NCI-H146 treated with DMSO at 0.1 percent for 48 hours (cell line): Measurements from ENCODE around the gene NUFIP1.
"Not testable (repeated sequence)": the region's sequence is repeated elsewhere in the genome, so short reads cannot be mapped to it uniquely, and the experiment has no call there.

Experiments used
- DNase-seq: peaks from one replicate; lab custom pipeline; 2025; ENCODE audit not compliant: unreplicated experiment; lab: John Stamatoyannopoulos, UW

Gene NUFIP1

DNA sequence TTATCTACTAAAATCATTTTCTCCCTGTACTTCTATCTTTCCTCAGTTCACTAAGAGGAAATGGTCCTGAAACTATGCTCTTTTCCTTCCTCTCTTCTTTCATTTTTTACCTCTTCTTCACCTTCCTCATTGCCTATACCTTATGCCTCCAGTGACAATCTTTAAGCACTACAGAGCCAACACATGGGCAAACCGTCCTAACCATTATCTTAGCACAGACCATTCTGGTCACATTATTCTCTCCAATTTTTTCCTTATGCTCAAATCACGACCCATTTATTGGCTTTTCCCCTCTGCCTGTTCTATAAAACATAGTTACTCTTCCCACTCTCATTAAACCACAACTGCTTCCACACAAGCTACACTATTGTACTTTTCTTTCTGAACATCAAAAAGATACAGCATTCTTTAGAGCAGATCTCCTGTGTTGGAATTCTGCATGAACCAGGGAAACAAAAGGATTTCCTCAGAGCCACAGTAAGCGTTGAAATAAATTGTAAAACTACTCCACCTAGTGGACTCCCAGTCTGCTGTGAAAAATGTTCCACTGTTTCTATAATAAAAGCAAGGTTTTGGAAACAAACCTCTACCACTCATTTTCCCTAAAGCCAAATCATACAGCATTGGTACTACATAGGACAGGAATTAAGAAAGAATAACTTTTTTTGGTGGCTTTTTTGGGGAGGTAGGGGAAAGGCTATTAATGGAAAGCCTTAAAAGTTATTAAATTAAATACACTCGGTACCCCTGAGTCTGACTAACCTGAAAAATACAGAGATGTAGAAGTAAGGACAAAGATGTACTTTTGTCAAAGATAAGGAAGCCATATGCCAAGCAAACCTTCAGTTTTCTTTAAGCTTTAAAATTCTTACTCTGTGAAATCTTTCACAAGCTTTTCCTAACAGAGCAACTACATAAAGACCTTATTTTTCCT is 19.5 kb downstream of the NUFIP1 start:
- peak; percentile 37 for DNase-seq

- DNase-seq: no peak
Measured at GRCh38 chr13:44968434-44968815, 20.8 kb downstream of the NUFIP1 start.

DNA sequence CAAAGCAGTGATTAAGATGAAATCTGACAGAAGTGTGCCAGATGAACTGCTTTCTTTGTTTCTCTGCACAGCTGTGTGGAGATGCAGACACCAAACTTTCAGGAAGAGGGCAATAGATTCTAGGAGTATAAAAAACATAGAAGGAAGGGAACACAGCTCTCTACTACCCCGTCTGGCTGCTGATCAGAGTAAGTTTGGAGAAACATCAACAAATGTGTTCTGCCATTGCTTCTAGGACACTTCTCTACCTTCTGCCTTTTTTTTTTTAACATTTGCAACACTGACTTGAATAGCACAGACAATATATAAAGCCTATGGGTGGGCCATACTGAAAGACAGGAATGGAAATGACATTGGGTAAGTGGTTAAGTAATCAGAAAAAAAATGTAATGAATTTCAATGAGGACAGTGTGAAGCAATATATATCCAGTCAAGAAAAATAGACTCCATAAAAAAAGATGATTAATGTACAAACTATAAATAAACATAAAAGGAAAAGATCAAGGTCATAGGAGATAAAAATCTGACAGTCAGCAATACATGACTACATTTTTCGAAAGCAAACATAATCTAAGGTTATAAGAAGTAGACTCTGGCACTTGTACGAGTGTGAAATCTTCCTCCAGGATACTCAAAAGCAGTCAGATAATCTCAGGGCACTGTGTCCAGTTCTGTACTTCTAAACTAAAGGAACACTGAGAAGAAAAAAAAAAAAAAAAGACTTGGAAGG is 21.4 kb downstream of the NUFIP1 start:
- DNase-seq: no peak

GRCh38 chr13:44961997-44962396 is 27.3 kb downstream of the NUFIP1 start:
- DNase-seq: no peak

DNA sequence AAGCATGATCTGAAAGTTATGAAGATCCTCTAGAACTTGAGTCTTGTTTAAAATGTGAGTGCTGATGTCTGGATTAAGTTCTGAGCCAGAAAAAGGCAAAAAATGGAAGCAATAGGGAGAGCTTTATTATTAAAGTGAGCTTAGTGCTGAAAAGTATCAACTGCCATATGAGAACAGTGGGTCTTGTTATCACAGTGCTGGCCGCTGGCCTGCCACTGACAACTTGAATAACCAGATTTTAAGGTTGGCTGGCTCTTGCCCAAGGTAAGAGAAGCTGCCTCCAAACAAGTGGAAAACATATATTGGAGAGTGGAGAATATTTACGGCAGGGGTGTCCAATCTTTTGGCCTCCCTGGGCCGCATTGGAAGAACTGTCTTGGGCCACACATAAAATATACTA is 33.9 kb downstream of the NUFIP1 start:
- DNase-seq: no peak

- no peak for DNase-seq
Measured at GRCh38 chr13:44954224-44954623, 35.0 kb downstream of the NUFIP1 start.

- no peak for DNase-seq
Measured at GRCh38 chr13:44952671-44953070, 36.6 kb downstream of the NUFIP1 start.

DNA sequence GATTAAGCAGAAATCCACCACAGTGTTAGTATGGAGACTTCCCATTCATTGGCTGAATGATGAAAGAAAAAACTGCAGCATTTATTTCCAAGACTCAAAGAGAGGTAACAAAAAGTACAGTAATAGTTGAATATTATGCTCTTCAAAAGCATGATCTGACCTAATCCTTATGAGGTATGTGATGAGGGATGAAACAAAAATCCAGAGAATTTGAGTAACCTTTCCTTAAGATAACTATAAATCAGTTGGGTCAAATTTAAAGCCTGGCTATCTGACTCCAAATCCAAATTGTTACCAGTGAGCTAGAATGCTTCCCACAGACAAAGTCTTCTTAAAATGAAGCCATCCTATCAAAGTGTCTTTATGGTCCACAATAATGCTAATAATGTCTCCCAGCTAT is 38.1 kb downstream of the NUFIP1 start:
- no peak for DNase-seq

- not testable (repeated sequence) for DNase-seq
Measured at GRCh38 chr13:44943411-44943810, 45.9 kb downstream of the NUFIP1 start.

DNA sequence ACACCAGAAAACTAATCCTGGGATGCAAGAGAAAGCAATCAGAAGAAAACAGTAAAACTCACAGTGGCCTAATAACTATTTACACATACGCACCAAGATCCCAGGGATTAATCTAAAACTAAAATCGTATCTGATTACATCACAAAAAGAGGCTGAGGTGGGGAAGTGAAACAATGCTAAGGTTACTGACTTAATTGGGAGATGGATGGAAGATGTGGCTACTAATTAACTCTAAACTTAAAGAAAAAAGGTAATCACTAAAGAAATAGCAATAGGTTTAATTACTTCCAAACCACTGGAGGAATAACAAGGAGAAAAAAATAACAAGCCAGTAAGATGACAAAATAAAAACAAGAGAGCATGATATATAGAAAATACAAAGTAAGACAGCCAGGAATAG is 50.4 kb downstream of the NUFIP1 start:
- DNase-seq: no peak

GRCh38 chr13:44936246-44936645 is 53.0 kb downstream of the NUFIP1 start:
- no peak for DNase-seq

GRCh38 chr13:44934724-44935123 is 54.5 kb downstream of the NUFIP1 start:
- no peak for DNase-seq

DNA sequence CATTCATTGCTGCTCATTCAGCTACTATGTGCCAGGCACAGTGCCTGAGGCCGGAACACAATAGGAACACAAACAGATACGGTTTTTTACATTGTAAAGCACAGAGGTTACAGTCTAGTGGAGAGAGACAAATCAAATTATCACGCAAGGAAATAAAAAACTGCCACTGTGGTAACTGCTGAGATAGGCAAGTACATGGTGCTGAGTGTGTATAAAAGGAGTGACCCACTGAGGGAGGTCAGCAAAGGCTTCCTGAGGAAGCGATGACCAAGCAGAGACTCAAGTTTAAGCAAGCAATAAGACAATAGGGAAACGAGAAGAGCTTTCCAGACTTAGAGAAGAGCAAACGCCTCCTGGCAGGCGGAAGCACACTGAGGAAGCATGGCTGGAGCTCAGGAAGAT is 56.4 kb downstream of the NUFIP1 start:
- no peak for DNase-seq

DNA sequence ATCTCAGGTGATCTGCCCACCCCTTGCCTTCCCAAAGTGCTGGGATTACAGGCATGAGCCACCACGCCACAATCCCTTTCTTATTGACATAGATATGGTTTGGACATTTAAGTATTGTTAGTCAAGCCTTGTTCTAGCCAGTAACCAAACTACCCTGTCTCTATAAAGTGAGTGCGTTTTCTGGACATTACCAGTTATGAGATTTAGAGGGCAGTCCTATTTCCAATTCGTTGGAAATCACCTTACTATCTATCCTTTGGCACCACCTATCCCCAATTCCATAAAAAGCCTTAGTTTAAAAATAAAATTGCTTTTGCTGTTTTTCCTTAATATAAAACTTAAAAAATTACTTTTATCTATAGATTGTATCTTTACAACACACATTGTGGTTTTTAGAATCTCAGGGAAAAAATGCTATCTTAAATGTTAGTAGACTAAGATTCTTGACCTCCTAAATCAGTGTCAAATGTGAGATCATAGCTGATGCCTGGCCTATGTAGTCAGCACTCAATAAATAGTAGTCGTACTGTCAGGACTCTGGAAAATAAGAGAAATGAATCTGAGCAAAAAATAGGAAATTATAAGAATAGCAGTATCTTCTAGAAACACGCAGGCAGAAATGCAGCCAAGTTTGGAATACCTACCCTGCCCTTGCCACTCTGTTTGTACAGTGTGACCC is 57.0 kb downstream of the NUFIP1 start:
- DNase-seq: no peak

- DNase-seq: peak; percentile 61
Measured at GRCh38 chr13:44930963-44931623, 58.2 kb downstream of the NUFIP1 start.

DNA sequence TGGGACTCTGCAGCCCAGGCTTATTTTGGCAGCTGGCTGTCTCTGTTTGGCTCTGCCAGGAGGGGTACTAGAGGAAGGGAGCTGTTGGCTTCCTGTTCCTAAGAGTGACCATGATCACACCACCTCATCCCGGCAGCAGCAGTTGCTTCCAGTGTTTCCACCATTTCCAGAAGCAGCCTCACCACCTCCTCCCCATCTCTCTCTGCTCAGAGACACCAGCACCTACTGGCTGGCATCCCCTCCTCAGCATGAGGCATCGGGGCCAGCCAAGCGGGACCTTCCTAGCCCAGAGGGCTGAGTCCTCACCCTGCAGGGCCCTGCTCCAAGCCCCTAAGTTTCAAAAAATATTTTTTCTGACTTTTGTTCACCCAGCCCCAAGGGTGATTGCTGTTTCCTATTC is 59.0 kb downstream of the NUFIP1 start:
- no peak for DNase-seq

DNA sequence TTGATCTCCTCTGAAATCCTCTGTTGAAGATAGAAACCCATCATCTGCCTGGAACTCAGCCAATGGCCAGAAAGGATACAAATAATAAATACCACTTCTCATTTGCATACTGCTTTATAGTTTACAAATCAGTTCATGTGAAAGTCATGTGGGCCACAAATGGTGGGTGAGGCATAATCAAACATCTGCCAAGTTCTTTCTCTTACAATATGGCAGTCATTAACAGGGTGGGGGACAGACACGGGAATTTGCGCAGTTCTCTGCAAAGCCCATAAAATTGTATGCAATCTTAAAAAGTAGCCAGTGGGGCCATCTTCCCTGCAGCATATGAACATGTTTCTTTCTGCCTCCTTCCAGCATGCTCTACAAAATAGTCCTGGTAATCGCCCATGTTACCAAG is 59.6 kb downstream of the NUFIP1 start:
- DNase-seq: no peak

DNA sequence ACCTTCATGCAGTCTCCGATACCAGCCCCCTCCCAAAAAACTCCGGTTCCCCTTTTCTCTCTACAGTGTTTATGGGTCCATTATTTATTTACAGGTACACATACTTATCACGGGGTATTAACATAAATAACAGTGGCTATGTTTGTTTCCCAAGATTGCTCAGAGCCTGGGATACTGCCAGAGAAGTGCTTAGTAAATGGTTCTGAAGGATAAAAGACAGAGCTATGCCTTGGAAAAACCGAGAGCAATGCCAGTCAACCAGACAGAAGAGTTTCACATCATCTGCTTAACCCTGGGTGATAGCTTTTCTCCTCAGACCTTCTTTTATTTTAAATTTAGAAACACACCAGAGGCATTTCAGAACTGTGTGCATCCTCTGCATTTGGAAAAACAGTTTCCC is 61.3 kb downstream of the NUFIP1 start:
- DNase-seq: no peak

GRCh38 chr13:44921931-44922758 is 67.1 kb downstream of the NUFIP1 start:
- DNase-seq: no peak

GRCh38 chr13:44921246-44921877 is 67.9 kb downstream of the NUFIP1 start:
- DNase-seq: no peak
